LNCaP clone FGC (cell line): ENCODE data around the gene DAP3.
"Not testable (repeated sequence)": the region's sequence is repeated elsewhere in the genome, so short reads cannot be mapped to it uniquely, and the experiment has no call there.

Experiments used
- DNase-seq: peaks from one replicate; pipeline ENCODE4 v3.0.0-alpha.2; 2011; ENCODE audit warnings: low read depth
- H3K4me3 ChIP-seq: 2 replicates; pipeline ENCODE4 v1.5.1; 2011; ENCODE audit warnings: mild to moderate bottlenecking, low read depth, low read length, control low read depth
- CTCF ChIP-seq: IDR thresholded peaks from 2 replicates; pipeline ENCODE4 v1.5.1; 2012; ENCODE audit warnings: mild to moderate bottlenecking; ENCODE audit not compliant: control insufficient read depth, insufficient read depth; ENCODE audit errors: extremely low read depth

Gene DAP3

DNA sequence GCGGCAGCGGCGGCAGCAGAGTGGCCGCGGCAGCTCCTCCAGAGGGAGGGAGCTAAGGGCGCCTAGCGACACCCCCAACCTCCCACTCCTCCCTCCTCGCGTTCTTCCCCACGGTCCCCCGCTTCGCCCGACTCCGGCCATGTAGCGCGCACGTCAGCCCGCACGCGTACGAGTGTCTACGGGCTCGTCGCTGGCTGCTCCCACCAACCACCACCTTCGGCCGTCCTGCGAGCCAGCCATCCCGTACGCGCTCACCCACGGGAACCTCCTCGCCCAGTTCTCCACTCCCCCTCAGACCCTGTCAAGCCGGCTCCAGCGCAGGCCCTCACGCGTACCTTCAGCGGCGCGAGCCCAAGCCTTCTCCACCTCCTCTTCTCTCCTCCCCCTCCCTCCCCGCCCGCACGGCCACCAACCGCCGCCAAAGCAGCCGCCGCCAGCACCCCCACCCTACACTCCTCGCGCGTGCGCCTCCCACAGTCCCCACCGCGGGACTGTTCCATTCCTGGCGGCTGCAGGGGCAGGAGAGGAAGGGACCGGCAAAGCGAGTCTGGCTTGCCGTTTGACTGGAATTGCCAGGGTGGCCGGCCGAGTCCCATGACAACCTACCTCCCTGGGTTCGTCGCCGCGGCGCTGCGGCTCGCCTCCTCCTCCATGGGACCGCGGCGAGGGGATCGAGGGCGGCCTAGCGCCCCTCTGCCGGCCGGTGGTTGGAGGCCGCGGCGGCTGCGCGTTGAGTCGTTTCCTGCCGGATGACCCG is 389 bp upstream of the DAP3 start, which contains the start of gene YY1AP1:
TSS of gene YY1AP1 (minus strand) at position 451 of the 757 bp plus-strand sequence. CDS start 8,338 bp downstream, outside the sequence.
- no peak for TF ChIP-seq CTCF
- H3K4me3 ChIP-seq: peak within 1 kb of the TSS; percentile 95
- peak; percentile 70 for DNase-seq

GRCh38 chr1:155691992-155692528 is 3.2 kb downstream of the DAP3 start:
- DNase-seq: no peak
- no peak overlapping the region for H3K4me3 ChIP-seq
- TF ChIP-seq CTCF: no peak

GRCh38 chr1:155694167-155694566 is 5.3 kb downstream of the DAP3 start:
- no peak for TF ChIP-seq CTCF
- peak overlapping the region; percentile 33 for H3K4me3 ChIP-seq
- DNase-seq: no peak

DNA sequence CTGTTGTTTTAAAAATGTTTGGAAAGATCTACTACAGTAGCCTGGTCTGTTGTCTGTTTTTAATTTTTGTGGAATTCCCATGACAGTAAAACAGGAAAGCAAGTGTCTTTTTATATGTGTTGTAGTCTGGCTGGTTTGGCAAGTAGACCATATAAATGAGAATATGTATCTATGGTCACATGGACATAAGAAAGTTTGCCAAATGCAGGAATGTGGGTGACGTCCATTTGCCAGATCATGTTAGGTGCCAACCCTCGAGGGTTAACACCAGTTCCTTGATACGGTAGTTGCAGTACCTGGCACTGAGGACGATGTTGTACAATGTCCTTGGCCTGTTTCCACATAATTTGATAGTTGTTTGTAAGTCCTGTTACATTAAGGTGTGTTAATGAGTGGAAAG is 6.2 kb downstream of the DAP3 start:
- peak overlapping the region; percentile 33 for H3K4me3 ChIP-seq
- TF ChIP-seq CTCF: no peak
- peak; percentile 99 for DNase-seq

- H3K4me3 ChIP-seq: peak overlapping the region; percentile 33
- no peak for TF ChIP-seq CTCF
- DNase-seq: no peak
Measured at GRCh38 chr1:155695608-155696007, 6.7 kb downstream of the DAP3 start.

DNA sequence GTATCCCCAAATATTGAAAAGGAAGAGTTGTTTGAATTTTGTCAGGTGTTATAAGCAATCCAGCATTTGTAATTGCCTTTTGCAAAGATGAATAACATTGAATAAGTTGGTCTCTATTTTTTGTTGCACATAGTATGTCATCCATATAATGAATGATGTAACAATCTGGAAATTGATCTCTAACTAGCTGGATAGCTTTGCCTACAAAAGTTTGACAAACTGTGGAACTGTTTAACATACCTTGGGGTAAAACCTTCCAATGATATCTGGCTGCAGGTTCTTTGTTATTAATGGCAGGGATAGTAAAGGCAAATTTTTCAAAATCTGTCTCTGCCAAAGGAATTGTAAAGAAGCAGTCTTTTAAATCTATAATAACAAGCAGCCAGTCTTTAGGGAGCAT is 7.6 kb downstream of the DAP3 start:
- no peak for DNase-seq
- TF ChIP-seq CTCF: no peak
- H3K4me3 ChIP-seq: no peak overlapping the region

GRCh38 chr1:155697046-155697445 is 8.2 kb downstream of the DAP3 start:
- DNase-seq: no peak
- H3K4me3 ChIP-seq: no peak overlapping the region
- no peak for TF ChIP-seq CTCF

GRCh38 chr1:155697616-155698015 is 8.7 kb downstream of the DAP3 start:
- H3K4me3 ChIP-seq, DNase-seq: not testable (repeated sequence)
